Smooth muscle cell of the brain vasculature (primary cell): ENCODE data around the gene MAGEC3.

ENCODE experiments used
- DNase-seq: peaks from one replicate; pipeline ENCODE4 v3.0.0-alpha.2; 2012; ENCODE audit warnings: low read depth, low spot score

The MAGEC3 gene

GRCh38 chrX:141947350-141947749 lies 109.2 kb downstream of the MAGEC3 start:
- no peak for DNase-seq
